ENCODE data around the gene DAB2IP. TPM values are rescaled to one million over a fixed set of nuclear protein-coding genes. Genes with fewer than 3 reads are reported as not detected.
A peak's percentile ranks its signal among the peaks of the same experiment; 100 is the strongest.

DAB2IP gene
- total and polyA plus RNA-seq, 4 donors = 19.4 to 75.0 (median 28.7) TPM

- 61 to 72% methylated on average over 3 of the region's 3 CpGs for WGBS, 2 donors
These were observed 35.6 kb downstream of the DAB2IP start for GRCh38 chr9:121686930-121687541.

GRCh38 chr9:121688146-121688680, 36.8 kb downstream of the DAB2IP start:
- Histone ChIP-seq H3K9me3 (ENCODE audit: control insufficient read depth in 4 of 4, insufficient read depth in 3 of 4, low read length in 3 of 4) (no peaks in the 10 kb centered on the region), H3K4me1 (ENCODE audit: control insufficient read depth in 5 of 5, insufficient read depth in 5 of 5, low read length in 5 of 5) (peaks cover 0 to 20% (median 4%) of the 10 kb centered on the region in 5 donors), H3K36me3 (ENCODE audit: control insufficient read depth in 4 of 4, insufficient read depth in 4 of 4, low read length in 4 of 4) (peaks cover 0 to 4% (median 2%) of the 10 kb centered on the region in 4 donors), H3K9ac (ENCODE audit: insufficient read depth in 1 of 2, low read length in 2 of 2) (no peak overlapping the region), H3K4me3 (no peak overlapping the region), H3K27ac (ENCODE audit: low read depth in 1 of 2, low read length in 1 of 2) (no peak overlapping the region), H3K27me3 (ENCODE audit: control insufficient read depth in 3 of 3, insufficient read depth in 3 of 3, low read length in 2 of 3) (no peaks in the 10 kb centered on the region)
- DNase-seq (no peak), ATAC-seq (ENCODE audit: insufficient read depth, low FRiP score) (no peak)
- 87 to 93% methylated on average over 12 of the region's 12 CpGs for WGBS, 2 donors
- TF ChIP-seq, protein P1, sequence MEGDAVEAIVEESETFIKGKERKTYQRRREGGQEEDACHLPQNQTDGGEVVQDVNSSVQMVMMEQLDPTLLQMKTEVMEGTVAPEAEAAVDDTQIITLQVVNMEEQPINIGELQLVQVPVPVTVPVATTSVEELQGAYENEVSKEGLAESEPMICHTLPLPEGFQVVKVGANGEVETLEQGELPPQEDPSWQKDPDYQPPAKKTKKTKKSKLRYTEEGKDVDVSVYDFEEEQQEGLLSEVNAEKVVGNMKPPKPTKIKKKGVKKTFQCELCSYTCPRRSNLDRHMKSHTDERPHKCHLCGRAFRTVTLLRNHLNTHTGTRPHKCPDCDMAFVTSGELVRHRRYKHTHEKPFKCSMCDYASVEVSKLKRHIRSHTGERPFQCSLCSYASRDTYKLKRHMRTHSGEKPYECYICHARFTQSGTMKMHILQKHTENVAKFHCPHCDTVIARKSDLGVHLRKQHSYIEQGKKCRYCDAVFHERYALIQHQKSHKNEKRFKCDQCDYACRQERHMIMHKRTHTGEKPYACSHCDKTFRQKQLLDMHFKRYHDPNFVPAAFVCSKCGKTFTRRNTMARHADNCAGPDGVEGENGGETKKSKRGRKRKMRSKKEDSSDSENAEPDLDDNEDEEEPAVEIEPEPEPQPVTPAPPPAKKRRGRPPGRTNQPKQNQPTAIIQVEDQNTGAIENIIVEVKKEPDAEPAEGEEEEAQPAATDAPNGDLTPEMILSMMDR (IDR thresholded peaks at IDR 0.05; ENCODE audit: control extremely low read depth, extremely low read depth) = no peak

More at GRCh38 chr9:121686930-121687541, 35.6 kb downstream of the DAB2IP start:
- H3K9me3 ChIP-seq (ENCODE audit: control insufficient read depth in 4 of 4, insufficient read depth in 3 of 4, low read length in 3 of 4) = no peaks in the 10 kb centered on the region
- peaks cover 0 to 16% (median 2%) of the 10 kb centered on the region in 5 donors for H3K4me1 ChIP-seq (ENCODE audit: control insufficient read depth in 5 of 5, insufficient read depth in 5 of 5, low read length in 5 of 5)
- no peak overlapping the region for H3K27ac ChIP-seq (ENCODE audit: low read depth in 1 of 2, low read length in 1 of 2)
- H3K36me3 ChIP-seq (ENCODE audit: control insufficient read depth in 4 of 4, insufficient read depth in 4 of 4, low read length in 4 of 4) = peaks cover 0 to 4% (median 2%) of the 10 kb centered on the region in 4 donors
- H3K4me3 ChIP-seq = no peak overlapping the region
- TF ChIP-seq, protein P1 (IDR thresholded peaks at IDR 0.05; ENCODE audit: control extremely low read depth, extremely low read depth) = peak; percentile 57
- peak; percentile 68 to 78 (median 75) for DNase-seq
- no peaks in the 10 kb centered on the region for H3K27me3 ChIP-seq (ENCODE audit: control insufficient read depth in 3 of 3, insufficient read depth in 3 of 3, low read length in 2 of 3)
- no peak overlapping the region for H3K9ac ChIP-seq (ENCODE audit: insufficient read depth in 1 of 2, low read length in 2 of 2)
- ATAC-seq (ENCODE audit: insufficient read depth, low FRiP score) = peak; percentile 50

DNA sequence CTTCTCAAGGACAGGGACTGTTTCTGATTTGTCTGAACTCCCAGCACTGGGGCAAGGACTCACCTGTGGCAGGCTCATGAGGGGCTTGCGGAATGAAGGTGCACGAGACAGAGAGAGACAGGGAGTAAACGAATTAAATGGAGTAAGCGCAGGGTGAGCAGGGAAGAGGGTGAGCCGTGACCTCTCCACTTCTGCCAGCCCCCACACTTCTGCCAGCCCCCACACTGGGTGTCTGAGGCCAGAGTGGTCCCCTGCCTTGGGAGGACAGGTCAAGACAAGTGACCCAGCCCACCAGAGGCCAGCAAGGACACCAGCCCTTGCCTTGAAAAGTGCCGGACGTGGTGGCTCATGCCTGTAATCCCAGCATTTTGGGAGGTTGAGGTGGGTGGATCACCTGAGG, 37.2 kb downstream of the DAB2IP start:
- Histone ChIP-seq H3K27ac (ENCODE audit: low read depth in 1 of 2, low read length in 1 of 2) (no peak overlapping the region), H3K4me1 (ENCODE audit: control insufficient read depth in 5 of 5, insufficient read depth in 5 of 5, low read length in 5 of 5) (peaks cover 0 to 20% (median 4%) of the 10 kb centered on the region in 5 donors), H3K9ac (ENCODE audit: insufficient read depth in 1 of 2, low read length in 2 of 2) (no peak overlapping the region), H3K36me3 (ENCODE audit: control insufficient read depth in 4 of 4, insufficient read depth in 4 of 4, low read length in 4 of 4) (peaks cover 0 to 4% (median 2%) of the 10 kb centered on the region in 4 donors), H3K4me3 (no peak overlapping the region), H3K27me3 (ENCODE audit: control insufficient read depth in 3 of 3, insufficient read depth in 3 of 3, low read length in 2 of 3) (no peaks in the 10 kb centered on the region), H3K9me3 (ENCODE audit: control insufficient read depth in 4 of 4, insufficient read depth in 3 of 4, low read length in 3 of 4) (no peaks in the 10 kb centered on the region)
- 96 to 99% methylated on average over 7 of the region's 7 CpGs for WGBS, 2 donors
- TF ChIP-seq, protein P1 (IDR thresholded peaks at IDR 0.05; ENCODE audit: control extremely low read depth, extremely low read depth) = no peak
- no peak for ATAC-seq (ENCODE audit: insufficient read depth, low FRiP score)
- no peak for DNase-seq
